Neutrophil (primary cell): ENCODE measurements around the gene KDM8.

Experiments
- H3K27ac ChIP-seq: fragments of 200-600 bp; sonication (generic); 2 replicates; pipeline ENCODE4 v1.5.1; 2016; ENCODE audit warnings: mild to moderate bottlenecking, moderate library complexity
- H3K27me3 ChIP-seq: fragments of 200-600 bp; sonication (generic); 2 replicates; pipeline ENCODE4 v1.6.0; 2016; ENCODE audit warnings: mild to moderate bottlenecking
- H3K36me3 ChIP-seq: fragments of 200-600 bp; sonication (generic); 2 replicates; pipeline ENCODE4 v1.5.1; 2017
- H3K4me1 ChIP-seq, 2 experiments: fragments of 200-600 bp in 1 of 2; sonication (generic) in 1 of 2; 1 replicate in 1 of 2; 2 replicates in 1 of 2; pipeline versions ENCODE4 v1.5.1 to v1.6.1; 2013 to 2016; ENCODE audit warnings: low read depth in 1 of 2, low read length in 1 of 2, mild to moderate bottlenecking in 1 of 2, moderate library complexity in 1 of 2; ENCODE audit not compliant: control insufficient read depth in 1 of 2, insufficient read depth in 1 of 2
- H3K4me3 ChIP-seq, 2 experiments: fragments of 200-600 bp in 1 of 2; sonication (generic) in 1 of 2; 1 replicate in 1 of 2; 2 replicates in 1 of 2; pipeline ENCODE4 v1.5.1; 2013 to 2016; ENCODE audit warnings: low read depth in 1 of 2, low read length in 1 of 2, mild to moderate bottlenecking in 1 of 2, moderate library complexity in 1 of 2
- H3K9me3 ChIP-seq: fragments of 200-600 bp; sonication (generic); 2 replicates; pipeline ENCODE4 v1.5.1; 2016
- TF ChIP-seq, protein P1 (sequence below): fragments of 200-600 bp; sonication (generic); IDR thresholded peaks from 2 replicates; pipeline ENCODE4 v1.5.1; 2016; ENCODE audit warnings: antibody characterized with exemption

Gene KDM8

DNA sequence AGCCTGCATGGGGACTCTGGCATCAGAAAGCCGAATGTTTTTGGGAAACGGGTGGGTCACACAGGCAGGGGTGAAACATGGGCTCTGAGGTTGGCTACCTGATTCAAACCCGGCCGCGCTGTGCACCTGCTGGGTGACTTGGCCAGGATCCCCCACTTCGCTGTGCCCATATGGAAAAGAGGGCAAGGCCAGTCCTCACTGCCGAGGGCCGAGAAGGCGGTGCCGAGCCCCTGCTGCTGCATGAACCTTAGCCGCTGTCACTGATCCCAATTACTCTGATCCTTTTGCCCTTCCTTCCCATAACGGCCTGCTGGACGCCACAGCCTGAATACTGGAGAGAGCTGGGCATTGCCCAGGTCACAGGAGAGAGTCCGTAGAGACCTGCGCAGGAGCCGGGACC is 17.7 kb downstream of the KDM8 start:
- no peak overlapping the region for H3K4me3 ChIP-seq

DNA sequence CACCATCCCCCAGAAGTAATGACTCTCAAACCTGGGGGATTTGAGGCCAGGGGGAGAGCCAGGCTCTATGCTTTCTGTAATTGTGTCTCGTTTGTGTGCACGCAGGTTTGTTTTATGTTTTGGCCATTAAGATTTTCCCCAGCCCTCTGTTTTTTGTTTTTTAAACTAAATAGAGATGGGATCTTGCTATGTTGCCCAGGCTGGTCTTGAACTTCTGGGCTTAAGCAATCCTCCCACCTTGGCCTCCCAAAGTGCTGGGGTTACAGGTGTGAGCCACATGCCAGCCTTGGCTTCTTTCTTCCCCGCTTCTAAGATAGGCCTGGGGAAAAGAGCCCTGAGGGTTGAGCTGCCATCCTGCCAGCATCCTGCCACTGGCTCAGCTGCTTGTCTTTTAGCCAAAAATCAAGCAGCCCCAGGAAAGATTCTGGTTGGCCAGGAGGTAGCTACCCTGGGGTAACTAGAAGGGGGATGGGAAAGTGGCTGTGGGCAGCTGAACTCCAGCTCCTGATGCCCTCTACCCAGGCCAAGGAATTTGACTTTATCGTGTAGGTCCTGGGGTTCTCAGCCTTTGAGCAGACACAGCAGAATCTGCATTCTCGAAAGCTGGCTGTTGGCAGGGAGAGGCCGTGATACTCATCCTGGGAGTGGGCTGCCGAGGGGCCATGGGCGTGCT is 18.4 kb downstream of the KDM8 start:
- Histone ChIP-seq H3K36me3 (peaks cover 31% of the 10 kb centered on the region), H3K9me3 (no peaks in the 10 kb centered on the region), H3K27me3 (no peaks in the 10 kb centered on the region), H3K4me3 (no peak overlapping the region), H3K4me1 (peaks cover 3 to 7% of the 10 kb centered on the region in 2 experiments), H3K27ac (no peak overlapping the region)
- TF ChIP-seq, protein P1, sequence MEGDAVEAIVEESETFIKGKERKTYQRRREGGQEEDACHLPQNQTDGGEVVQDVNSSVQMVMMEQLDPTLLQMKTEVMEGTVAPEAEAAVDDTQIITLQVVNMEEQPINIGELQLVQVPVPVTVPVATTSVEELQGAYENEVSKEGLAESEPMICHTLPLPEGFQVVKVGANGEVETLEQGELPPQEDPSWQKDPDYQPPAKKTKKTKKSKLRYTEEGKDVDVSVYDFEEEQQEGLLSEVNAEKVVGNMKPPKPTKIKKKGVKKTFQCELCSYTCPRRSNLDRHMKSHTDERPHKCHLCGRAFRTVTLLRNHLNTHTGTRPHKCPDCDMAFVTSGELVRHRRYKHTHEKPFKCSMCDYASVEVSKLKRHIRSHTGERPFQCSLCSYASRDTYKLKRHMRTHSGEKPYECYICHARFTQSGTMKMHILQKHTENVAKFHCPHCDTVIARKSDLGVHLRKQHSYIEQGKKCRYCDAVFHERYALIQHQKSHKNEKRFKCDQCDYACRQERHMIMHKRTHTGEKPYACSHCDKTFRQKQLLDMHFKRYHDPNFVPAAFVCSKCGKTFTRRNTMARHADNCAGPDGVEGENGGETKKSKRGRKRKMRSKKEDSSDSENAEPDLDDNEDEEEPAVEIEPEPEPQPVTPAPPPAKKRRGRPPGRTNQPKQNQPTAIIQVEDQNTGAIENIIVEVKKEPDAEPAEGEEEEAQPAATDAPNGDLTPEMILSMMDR = no peak

More for the DNA sequence above, 17.7 kb downstream of the KDM8 start:
- Histone ChIP-seq H3K27ac (no peak overlapping the region), H3K36me3 (peaks cover 30% of the 10 kb centered on the region), H3K4me1 (peaks cover 3 to 7% of the 10 kb centered on the region in 2 experiments), H3K9me3 (no peaks in the 10 kb centered on the region), H3K27me3 (no peaks in the 10 kb centered on the region)
- TF ChIP-seq, protein P1 = no peak

DNA sequence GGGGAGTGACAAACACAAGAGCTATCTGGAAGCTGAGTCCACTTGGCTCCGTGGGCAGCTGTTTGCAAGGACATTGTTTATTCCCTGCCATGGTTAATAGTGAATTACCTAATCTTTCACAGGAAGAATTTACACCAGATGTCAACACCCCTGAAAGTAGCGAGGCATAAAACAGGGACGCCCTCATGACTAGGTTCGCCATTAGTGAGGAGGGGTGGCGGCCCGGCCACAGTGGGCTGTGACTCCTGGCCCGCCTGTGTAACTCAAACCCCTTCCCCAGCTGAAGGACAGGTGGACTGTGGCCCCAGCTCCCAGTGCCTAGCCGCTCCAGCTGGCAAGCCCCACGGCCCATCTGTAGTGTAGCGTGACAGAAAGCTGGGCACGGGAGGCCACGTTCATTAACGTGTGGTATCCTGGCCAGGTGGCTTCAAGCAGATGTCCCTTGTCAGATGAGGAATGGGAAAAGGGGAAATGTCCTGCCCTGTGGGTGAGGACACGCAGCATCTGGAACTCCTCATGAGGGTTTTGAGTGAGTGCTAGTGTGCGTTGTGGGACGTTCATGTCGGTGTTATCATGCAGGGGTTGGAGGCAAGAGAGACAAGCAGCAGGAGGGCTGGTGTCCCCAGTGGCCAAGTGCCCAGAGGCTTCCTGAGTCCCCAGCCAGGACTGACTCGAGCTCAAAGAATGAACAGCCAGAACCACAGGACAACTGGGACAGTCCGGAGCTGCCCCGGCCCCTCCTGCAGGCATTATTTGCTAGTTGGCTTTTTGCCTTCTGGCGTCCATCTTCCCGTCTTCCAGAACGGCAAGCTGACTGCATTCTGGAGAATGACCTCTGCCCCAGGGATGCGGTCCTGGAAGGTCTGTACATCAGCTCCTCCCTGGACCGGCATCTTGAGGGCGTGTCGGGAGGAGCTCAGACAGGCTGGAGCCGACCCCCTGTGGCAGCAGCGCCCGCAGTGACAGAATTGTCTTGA is 19.2 kb downstream of the KDM8 start:
- no peak overlapping the region for H3K4me3 ChIP-seq
- H3K9me3 ChIP-seq = no peaks in the 10 kb centered on the region
- TF ChIP-seq, protein P1 = no peak
- H3K36me3 ChIP-seq = peaks cover 32% of the 10 kb centered on the region
- H3K27ac ChIP-seq = no peak overlapping the region
- H3K27me3 ChIP-seq = no peaks in the 10 kb centered on the region
- peaks cover 3 to 7% of the 10 kb centered on the region in 2 experiments for H3K4me1 ChIP-seq

DNA sequence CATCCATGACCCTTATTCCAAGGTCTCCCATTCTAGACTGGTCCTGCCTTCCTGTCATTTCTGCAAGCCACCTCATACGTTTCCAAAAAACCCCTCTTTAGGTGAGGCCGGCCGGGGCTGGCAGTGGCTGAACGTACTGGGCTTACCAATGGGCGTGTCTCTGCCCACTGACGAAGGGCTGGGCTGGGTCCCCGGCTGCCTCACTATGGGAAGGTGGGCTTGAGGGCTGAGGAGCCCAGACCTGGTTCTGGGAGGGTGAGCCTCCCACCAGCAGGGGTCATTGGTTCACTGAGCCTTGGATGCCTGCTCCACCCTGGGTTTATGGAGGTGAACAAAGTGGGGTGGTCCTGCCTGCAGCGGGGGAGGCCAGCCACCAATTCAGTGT is 19.9 kb downstream of the KDM8 start:
- Histone ChIP-seq H3K4me3 (no peak overlapping the region), H3K4me1 (peaks cover 3 to 7% of the 10 kb centered on the region in 2 experiments), H3K27ac (no peak overlapping the region), H3K36me3 (peaks cover 32% of the 10 kb centered on the region), H3K27me3 (no peaks in the 10 kb centered on the region), H3K9me3 (no peaks in the 10 kb centered on the region)
- TF ChIP-seq, protein P1 = no peak

DNA sequence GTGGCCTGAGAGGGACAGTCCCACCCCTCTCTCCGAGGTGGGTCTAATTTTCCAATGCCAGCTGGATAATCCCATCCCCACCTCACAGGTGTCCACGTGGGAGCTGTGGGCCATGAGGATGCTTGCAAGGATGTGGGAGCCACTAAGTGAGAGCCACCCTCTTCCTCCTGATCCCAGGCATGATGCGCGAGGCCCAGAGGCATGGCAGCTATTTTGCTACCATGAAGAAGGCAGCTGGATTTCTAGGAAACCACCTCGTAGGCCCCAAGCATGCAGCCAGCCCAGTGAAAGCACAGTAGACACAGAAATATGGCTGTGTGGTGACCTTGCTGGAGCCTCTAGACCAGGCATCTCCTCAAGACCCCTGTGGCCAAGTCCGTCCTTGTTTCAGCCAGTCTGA is 20.4 kb downstream of the KDM8 start:
- Histone ChIP-seq H3K4me1 (peaks cover 3 to 7% of the 10 kb centered on the region in 2 experiments), H3K9me3 (no peaks in the 10 kb centered on the region), H3K36me3 (peaks cover 32% of the 10 kb centered on the region), H3K4me3 (no peak overlapping the region), H3K27ac (no peak overlapping the region), H3K27me3 (no peaks in the 10 kb centered on the region)
- TF ChIP-seq, protein P1 = no peak
